Neuronal stem cell (in vitro differentiated cells): ENCODE data around the gene OR2V2.
A peak's percentile ranks its signal among the peaks of the same experiment; 100 is the strongest.

Source experiments
- DNase-seq: peaks from one replicate; pipeline ENCODE4 v3.0.0-alpha.2; 2013; ENCODE audit warnings: low spot score
- H2AFZ ChIP-seq: one replicate; pipeline ENCODE4 v1.6.1; 2013; ENCODE audit warnings: mild to moderate bottlenecking, low read length, inconsistent platforms
- H2AK5ac ChIP-seq: 2 replicates; pipeline ENCODE4 v1.6.1; 2013; ENCODE audit warnings: low read depth, mild to moderate bottlenecking, inconsistent platforms, low read length, moderate library complexity, mixed read lengths
- H2BK120ac ChIP-seq: 2 replicates; pipeline ENCODE4 v1.6.1; 2013; ENCODE audit warnings: low read depth, mild to moderate bottlenecking, inconsistent platforms, low read length, moderate library complexity, mixed read lengths
- H2BK12ac ChIP-seq: one replicate; pipeline ENCODE4 v1.6.1; 2013; ENCODE audit warnings: low read length, inconsistent platforms
- H2BK15ac ChIP-seq: 2 replicates; pipeline ENCODE4 v1.6.1; 2013; ENCODE audit warnings: mild to moderate bottlenecking, low read length, inconsistent platforms, mixed read lengths
- H2BK5ac ChIP-seq: one replicate; pipeline ENCODE4 v1.6.1; 2013; ENCODE audit warnings: inconsistent platforms, mild to moderate bottlenecking, low read length, moderate library complexity
- H3K14ac ChIP-seq: one replicate; pipeline ENCODE4 v1.6.1; 2013; ENCODE audit warnings: low read length, inconsistent platforms
- H3K18ac ChIP-seq: 2 replicates; pipeline ENCODE4 v1.6.1; 2013; ENCODE audit warnings: low read length, inconsistent platforms
- H3K23ac ChIP-seq: 2 replicates; pipeline ENCODE4 v1.6.1; 2013; ENCODE audit warnings: low read depth, mild to moderate bottlenecking, mixed read lengths, low read length, inconsistent platforms; ENCODE audit not compliant: poor library complexity
- H3K27ac ChIP-seq: replicated peaks from 3 replicates; pipeline ENCODE4 v1.5.1; 2013; ENCODE audit warnings: low read length, inconsistent platforms
- H3K27me3 ChIP-seq, 3 experiments: 2 replicates each; pipeline ENCODE4 v1.6.1; 2013; ENCODE audit warnings: low read length in 3 of 3, mild to moderate bottlenecking in 2 of 3, inconsistent platforms in 1 of 3, low read depth in 1 of 3, mixed read lengths in 1 of 3, moderate library complexity in 1 of 3; ENCODE audit not compliant: control insufficient read depth in 3 of 3, insufficient read depth in 3 of 3
- H3K36me3 ChIP-seq, 2 donors: replicated peaks in 1 of 2; 2 replicates each; pipeline ENCODE4 v1.6.1; 2013; ENCODE audit warnings: low read length in 2 of 2; ENCODE audit not compliant: control insufficient read depth in 2 of 2, insufficient read depth in 2 of 2
- H3K4ac ChIP-seq: 2 replicates; pipeline ENCODE4 v1.6.1; 2013; ENCODE audit warnings: inconsistent platforms, mild to moderate bottlenecking, low read length, moderate library complexity
- H3K4me1 ChIP-seq, 2 donors: 1 replicate in 1 of 2; 2 replicates in 1 of 2; pipeline ENCODE4 v1.6.1; 2013; ENCODE audit warnings: low read length in 2 of 2, low read depth in 1 of 2; ENCODE audit not compliant: control insufficient read depth in 2 of 2, insufficient read depth in 1 of 2
- H3K4me2 ChIP-seq: one replicate; pipeline ENCODE4 v1.6.1; 2013; ENCODE audit warnings: mild to moderate bottlenecking, low read length, inconsistent platforms; ENCODE audit not compliant: insufficient read depth, poor library complexity, severe bottlenecking
- H3K4me3 ChIP-seq, 2 donors: 2 replicates each; pipeline ENCODE4 v1.5.1; 2013; ENCODE audit warnings: low read length in 2 of 2, mild to moderate bottlenecking in 2 of 2, inconsistent platforms in 1 of 2, moderate library complexity in 1 of 2
- H3K79me1 ChIP-seq: one replicate; pipeline ENCODE4 v1.6.1; 2013; ENCODE audit warnings: low read depth, mild to moderate bottlenecking, inconsistent platforms, low read length, moderate library complexity
- H3K9ac ChIP-seq: one replicate; pipeline ENCODE4 v1.6.1; 2013; ENCODE audit warnings: mild to moderate bottlenecking, low read depth, low read length, inconsistent platforms; ENCODE audit not compliant: poor library complexity
- H3K9me3 ChIP-seq, 2 donors: replicated peaks in 1 of 2; 2 replicates each; pipeline versions ENCODE3 to v1.6.1; 2013; ENCODE audit warnings: low read length in 2 of 2, mild to moderate bottlenecking in 2 of 2, inconsistent platforms in 1 of 2, low read depth in 1 of 2, mixed read lengths in 1 of 2, moderate library complexity in 1 of 2; ENCODE audit not compliant: control insufficient read depth in 2 of 2, insufficient read depth in 1 of 2
- H4K8ac ChIP-seq: one replicate; pipeline ENCODE4 v1.6.1; 2013; ENCODE audit warnings: low read depth, mild to moderate bottlenecking, inconsistent platforms, low read length, moderate library complexity
- H4K91ac ChIP-seq: one replicate; pipeline ENCODE4 v1.6.1; 2013; ENCODE audit warnings: low read length, low read depth, mild to moderate bottlenecking, inconsistent platforms; ENCODE audit not compliant: poor library complexity
- WGBS, 2 donors: extraction: QIAGEN DNeasy Blood & Tissue Kit; methylation state at CpG; one replicate each; pipeline ENCODE4 v1.1.7; 2013; ENCODE audit warnings: missing lambda C conversion rate in 2 of 2, mixed read lengths in 1 of 2; ENCODE audit not compliant: insufficient read length in 2 of 2, insufficient replicate concordance in 1 of 2; ENCODE audit errors: extremely low coverage in 2 of 2; 5-methylcytosine and 5-hydroxymethylcytosine counted together

Gene OR2V2

GRCh38 chr5:181205761-181206649 is 58.6 kb downstream of the OR2V2 start:
- Histone ChIP-seq H4K8ac (no peak overlapping the region), H3K4me1 (peaks cover 2 to 5% of the 10 kb centered on the region in 2 donors), H2AFZ (peak overlapping the region; percentile 87), H3K4me2 (peak overlapping the region; percentile 93), H2BK12ac (no peak overlapping the region), H4K91ac (no peak overlapping the region), H2BK5ac (no peak overlapping the region), H2BK120ac (no peak overlapping the region), H3K79me1 (no peaks in the 10 kb centered on the region), H3K27ac (no peak overlapping the region), H3K14ac (no peak overlapping the region), H3K4me3 (peak overlapping the region; percentile 59 to 80), H2BK15ac (no peak overlapping the region), H3K9ac (peak overlapping the region; percentile 53), H3K36me3 (no peaks in the 10 kb centered on the region), H3K4ac (no peak overlapping the region), H3K23ac (peak overlapping the region; percentile 34), H3K18ac (peak overlapping the region; percentile 90), H3K9me3 (no peaks in the 10 kb centered on the region), H3K27me3 (peaks cover 14 to 42% (median 42%) of the 10 kb centered on the region in 3 experiments), H2AK5ac (no peak overlapping the region)
- no peak for DNase-seq
- no CpG with 5 or more reads among the region's 37 CpGs for WGBS, 2 donors

DNA sequence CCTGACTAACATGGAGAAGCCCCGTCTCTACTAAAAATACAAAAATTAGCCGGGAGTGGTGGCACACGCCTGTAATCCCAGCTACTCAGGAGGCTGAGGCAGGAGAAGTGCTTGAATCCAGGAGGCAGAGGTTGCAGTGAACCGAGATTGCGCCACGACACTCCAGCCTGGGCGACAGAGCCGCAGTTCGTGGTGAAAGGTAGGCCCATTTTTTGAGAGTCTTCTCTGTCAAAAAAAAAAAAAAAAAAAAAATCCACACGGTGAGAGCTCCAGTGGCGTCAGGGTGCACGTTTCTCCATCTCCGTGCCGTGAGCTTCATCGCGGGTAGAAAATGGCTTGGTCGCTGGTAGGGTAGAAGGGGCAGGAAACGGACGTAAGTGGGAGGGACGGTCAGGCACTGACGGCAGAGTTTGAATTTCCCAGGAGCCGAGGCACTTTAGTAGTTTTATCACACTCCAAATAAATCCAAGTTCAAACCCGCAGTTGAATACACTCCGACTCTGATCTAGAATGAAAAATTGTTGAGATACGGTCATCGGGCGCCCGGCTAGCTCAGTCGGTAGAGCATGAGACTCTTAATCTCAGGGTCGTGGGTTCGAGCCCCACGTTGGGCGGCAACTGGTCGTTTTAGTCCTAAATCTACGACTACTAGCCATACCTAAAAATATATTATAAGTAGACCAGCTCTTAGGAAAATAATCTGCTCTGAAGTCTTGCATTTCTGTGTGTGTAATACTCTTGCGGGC is 60.0 kb downstream of the OR2V2 start:
- Histone ChIP-seq H3K79me1 (no peaks in the 10 kb centered on the region), H2BK5ac (no peak overlapping the region), H3K4ac (no peak overlapping the region), H4K8ac (no peak overlapping the region), H4K91ac (no peak overlapping the region), H3K27me3 (peaks cover 14 to 39% (median 35%) of the 10 kb centered on the region in 3 experiments), H3K9ac (peak overlapping the region; percentile 81), H2BK12ac (no peak overlapping the region), H2BK15ac (no peak overlapping the region), H3K4me2 (peak overlapping the region; percentile 47), H3K18ac (peak overlapping the region; percentile 64), H3K23ac (no peak overlapping the region), H2BK120ac (no peak overlapping the region), H3K36me3 (no peaks in the 10 kb centered on the region), H2AFZ (peak overlapping the region; percentile 89), H3K14ac (no peak overlapping the region), H3K4me1 (peaks cover 2 to 5% of the 10 kb centered on the region in 2 donors), H3K4me3 (peak overlapping the region; percentile 59 to 92), H2AK5ac (no peak overlapping the region), H3K9me3 (no peaks in the 10 kb centered on the region), H3K27ac (no peak overlapping the region)
- WGBS, 2 donors, result no CpG with 5 or more reads among the region's 36 CpGs
- DNase-seq, result peak; percentile 66

- Histone ChIP-seq H4K91ac (no peak overlapping the region), H3K18ac (no peak overlapping the region), H2BK12ac (no peak overlapping the region), H3K36me3 (no peaks in the 10 kb centered on the region), H3K27me3 (peaks cover 14 to 39% (median 37%) of the 10 kb centered on the region in 3 experiments), H2AK5ac (no peak overlapping the region), H2BK15ac (no peak overlapping the region), H4K8ac (no peak overlapping the region), H3K4me1 (peaks cover 2 to 5% of the 10 kb centered on the region in 2 donors), H3K4ac (no peak overlapping the region), H3K23ac (no peak overlapping the region), H3K9ac (no peak overlapping the region), H3K4me3 (peak overlapping the region in 1 of 2 donors; percentile 59), H3K79me1 (no peaks in the 10 kb centered on the region), H2BK5ac (no peak overlapping the region), H3K9me3 (no peaks in the 10 kb centered on the region), H2BK120ac (no peak overlapping the region), H3K27ac (no peak overlapping the region), H2AFZ (no peak overlapping the region), H3K4me2 (no peak overlapping the region), H3K14ac (no peak overlapping the region)
- no CpG with 5 or more reads among the region's 3 CpGs for WGBS, 2 donors
- DNase-seq, result no peak
Observed at GRCh38 chr5:181207960-181208253, 60.5 kb downstream of the OR2V2 start.
